HepG2 (cell line): Measurements from ENCODE around the gene FGD3. TPM values are rescaled to one million over a fixed set of nuclear protein-coding genes. Genes with fewer than 3 reads are reported as not detected.

Source experiments
- ATAC-seq: fragments of 200-7000 bp; cut with Tn5 transposase; 3 replicates; pipeline ENCODE4 v1.9.1; 2020; ENCODE audit warnings: mild to moderate bottlenecking, moderate library complexity
- BruUV-seq: library from RNA; stranded (reverse); fragments of 400-500 nt; replicated peaks from 2 replicates; lab custom pipeline; 2021; lab: Mats Ljungman, UMichigan
- CTCF ChIA-PET: fragments of 300-600 bp; formaldehyde crosslinking; extraction: SDS; loops from one replicate; lab custom pipeline; 2021; ENCODE audit warnings: low total read pairs, inconsistent platforms, low intra/inter-chr PET ratio; lab: Yijun Ruan, JAX
- POLR2A ChIA-PET: fragments of 350-600 bp; sonication (Branson Sonifier 250); formaldehyde crosslinking; loops from one replicate; lab custom pipeline; 2020; ENCODE audit warnings: antibody characterized with exemption, inconsistent platforms; lab: Yijun Ruan, JAX
- DNase-seq: peaks from one replicate; pipeline ENCODE4 v3.0.0-alpha.2; 2015; ENCODE audit warnings: low spot score
- FAIRE-seq: peaks from 3 replicates; lab custom pipeline; 2011; peaks lifted over from hg19 to GRCh38; lab: Jason Lieb, UNC
- H2AFZ ChIP-seq: one replicate; pipeline ENCODE4 v1.6.1; 2011; ENCODE audit warnings: low read length, inconsistent platforms
- H3K27ac ChIP-seq: fragments of 300-600 bp; 3 replicates; pipeline ENCODE4 v1.8.0; 2011; ENCODE audit warnings: mixed run types, mild to moderate bottlenecking, mixed read lengths, low read length, inconsistent platforms; ENCODE audit not compliant: insufficient read depth; ENCODE audit errors: extremely low read length
- H3K27me3 ChIP-seq, 2 experiments: fragments of 200-600 bp in 1 of 2; 2 replicates in 1 of 2; 3 replicates in 1 of 2; pipeline versions ENCODE4 v1.6.0 to v1.8.0; 2011; ENCODE audit warnings: low read length in 2 of 2, mild to moderate bottlenecking in 2 of 2, moderate library complexity in 2 of 2, inconsistent platforms in 1 of 2; ENCODE audit not compliant: insufficient read depth in 2 of 2, control insufficient read depth in 1 of 2
- H3K36me3 ChIP-seq, 2 experiments: fragments of 200-600 bp in 1 of 2; replicated peaks in 1 of 2; 2 replicates in 1 of 2; 3 replicates in 1 of 2; pipeline versions ENCODE4 v1.5.1 to v1.8.0; 2011; ENCODE audit warnings: low read length in 2 of 2, inconsistent platforms in 1 of 2; ENCODE audit not compliant: insufficient read depth in 2 of 2, control insufficient read depth in 1 of 2
- H3K4me1 ChIP-seq: 2 replicates; pipeline ENCODE4 v1.5.1; 2012; ENCODE audit warnings: low read length, inconsistent platforms; ENCODE audit not compliant: insufficient read depth
- H3K4me2 ChIP-seq: 2 replicates; pipeline ENCODE4 v1.6.0; 2011; ENCODE audit warnings: low read depth, low read length, inconsistent platforms
- H3K4me3 ChIP-seq, 3 experiments: fragments of 200-600 bp in 1 of 3; sonication (generic), shearing (Covaris generic) in 1 of 3; replicated peaks in 1 of 3; 2 replicates each; pipeline ENCODE4 v1.5.1; 2011 to 2016; ENCODE audit warnings: low read length in 3 of 3, inconsistent platforms in 2 of 3, low read depth in 2 of 3, mild to moderate bottlenecking in 2 of 3, control low read depth in 1 of 3, mixed read lengths in 1 of 3; ENCODE audit not compliant: insufficient read depth in 1 of 3
- H3K79me2 ChIP-seq: one replicate; pipeline ENCODE4 v1.6.1; 2011; ENCODE audit warnings: low read length, inconsistent platforms; ENCODE audit not compliant: insufficient read depth
- H3K9ac ChIP-seq: 2 replicates; pipeline ENCODE4 v1.6.0; 2011; ENCODE audit warnings: mild to moderate bottlenecking, low read depth, low read length, inconsistent platforms; ENCODE audit not compliant: insufficient read depth
- H3K9me3 ChIP-seq: 2 replicates; pipeline ENCODE4 v1.5.1; 2012; ENCODE audit warnings: mild to moderate bottlenecking, low read length
- H4K20me1 ChIP-seq: 2 replicates; pipeline ENCODE4 v1.6.0; 2011; ENCODE audit warnings: inconsistent platforms, mild to moderate bottlenecking, low read length, moderate library complexity; ENCODE audit not compliant: insufficient read depth
- HOXA7 ChIP-seq: sonication (generic); formaldehyde crosslinking; IDR thresholded peaks from 2 replicates; pipeline ENCODE4 v1.8.1; 2022; ENCODE audit warnings: mild to moderate bottlenecking, missing genetic modification reagents, moderate library complexity
- KAT2B ChIP-seq: fragments of 150-350 bp; IDR thresholded peaks from 2 replicates; pipeline ENCODE4 v1.6.1; 2014; ENCODE audit warnings: low read depth, low read length, borderline replicate concordance
- NR2F2 ChIP-seq: IDR thresholded peaks from 2 replicates; pipeline ENCODE4 v1.6.1; 2012; ENCODE audit warnings: low read depth, inconsistent platforms, borderline replicate concordance
- SALL1 ChIP-seq: sonication (generic); formaldehyde crosslinking; IDR thresholded peaks from 2 replicates; pipeline ENCODE4 v1.8.0; 2022; ENCODE audit warnings: mild to moderate bottlenecking, missing genetic modification reagents
- SMAD3 ChIP-seq: sonication (generic); formaldehyde crosslinking; IDR thresholded peaks from 2 replicates; pipeline ENCODE4 v1.4.0; 2020; ENCODE audit warnings: missing genetic modification reagents
- TGIF2 ChIP-seq: IDR thresholded peaks from 2 replicates; pipeline ENCODE4 v1.6.1; 2016; ENCODE audit warnings: control low read depth, missing compliant biosample characterization
- XRCC5 ChIP-seq: fragments of 200-400 bp; formaldehyde crosslinking; optimal IDR thresholded peaks from 2 replicates; pipeline ENCODE3; 2017; ENCODE audit warnings: mild to moderate bottlenecking, low read length
- ZC3H13 ChIP-seq: sonication (generic); formaldehyde crosslinking; IDR thresholded peaks from 2 replicates; pipeline ENCODE4 v1.8.1; 2023; ENCODE audit warnings: mild to moderate bottlenecking, missing genetic modification reagents, moderate library complexity
- ZNF10 ChIP-seq: sonication (generic); formaldehyde crosslinking; IDR thresholded peaks from 2 replicates; pipeline ENCODE4 v1.4.0; 2020; ENCODE audit warnings: mild to moderate bottlenecking, low read depth, missing genetic modification reagents, borderline replicate concordance
- ZNF546 ChIP-seq: sonication (generic); formaldehyde crosslinking; conservative IDR thresholded peaks from 2 replicates; pipeline ENCODE4 v1.8.1; 2023; ENCODE audit warnings: mild to moderate bottlenecking, missing genetic modification reagents
- ZNF761 ChIP-seq: sonication (generic); formaldehyde crosslinking; conservative IDR thresholded peaks from 2 replicates; pipeline ENCODE4 v1.4.0; 2020; ENCODE audit warnings: mild to moderate bottlenecking, missing genetic modification reagents
- ZSCAN31 ChIP-seq: sonication (generic); formaldehyde crosslinking; IDR thresholded peaks from 2 replicates; pipeline ENCODE4 v1.5.0; 2020; ENCODE audit warnings: low read depth, mild to moderate bottlenecking, missing genetic modification reagents
- WGBS: methylation state at CpG from one replicate; pipeline ENCODE4 v1.1.6; 2017; ENCODE audit warnings: low lambda C conversion rate; 5-methylcytosine and 5-hydroxymethylcytosine counted together
- in situ Hi-C: cut with HindIII; loops from 2 replicates; pipeline ENCODE4 v1.10.0; 2017; ENCODE audit warnings: low pct_unique_long_range_greater_than_20kb; ENCODE audit not compliant: extremely low pct_ligation_motif_present
- intact Hi-C: fragments of 100-400 bp; cut with micrococcal nuclease; formaldehyde crosslinking; loops from one replicate; pipeline ENCODE4 v1.10.0; 2022; ENCODE audit not compliant: unreplicated experiment
- polyA plus RNA-seq, 8 experiments: library from polyadenylated mRNA; depleted of rRNA in 3 of 8; stranded (reverse) in 7 of 8; unstranded in 1 of 8; fragments of >200 nt; fragmentation: Illumina TruSeq in 4 of 8; extraction: Trizol in 4 of 8; gene quantifications; 2 replicates each; pipeline versions ENCODE4 v1.2.1 to v1.2.3, GENCODE V29; 2011 to 2016; ENCODE audit warnings: low read depth in 4 of 8, missing spikeins in 1 of 8, mixed read lengths in 1 of 8; ENCODE audit not compliant: insufficient read depth in 1 of 8
- total RNA-seq, 5 experiments: library from RNA; depleted of rRNA; stranded (reverse); fragments of >200 nt; fragmentation: Illumina TruSeq; extraction: Trizol; gene quantifications; 2 replicates each; pipeline ENCODE4 v1.2.3, GENCODE V29; 2016; ENCODE audit warnings: low read depth in 1 of 5
- TF ChIP-seq, protein P1 (sequence below): sonication (generic); formaldehyde crosslinking; IDR thresholded peaks from 2 replicates; pipeline ENCODE4 v1.8.0; 2022; ENCODE audit warnings: mild to moderate bottlenecking, missing genetic modification reagents, borderline replicate concordance

FGD3 gene
- total and polyA plus RNA-seq, 2 of the 13 experiments (the other 11 are each of a cell fraction or from before 2014, with no cell fraction given), result 0.53 to 1.1 TPM

DNA sequence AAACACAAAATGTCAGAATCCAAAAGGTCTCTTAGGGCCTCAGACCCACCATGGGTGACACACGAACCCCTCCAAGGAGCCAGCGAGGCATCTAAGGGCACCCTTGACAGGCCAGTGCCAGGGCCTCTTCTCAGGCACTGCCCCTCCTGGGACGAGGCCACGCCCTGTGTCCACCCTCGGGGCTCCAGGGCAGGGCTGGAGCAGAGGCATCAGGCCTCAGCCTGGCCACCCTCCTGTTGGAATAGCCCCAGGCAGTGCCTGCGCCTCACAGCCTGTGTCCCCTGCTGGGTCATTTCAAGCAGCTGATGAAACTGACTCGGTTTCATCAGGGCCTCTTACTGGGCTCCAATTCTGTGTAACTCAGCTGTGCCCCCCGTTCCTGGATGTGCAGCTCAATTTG, 78.4 kb downstream of the FGD3 start (continued):
- TF ChIP-seq SALL1 (CRISPR knock-in tag) (no peak), ZNF761 (CRISPR knock-in tag) (no peak), NR2F2 (no peak), ZSCAN31 (CRISPR knock-in tag) (no peak)

DNA sequence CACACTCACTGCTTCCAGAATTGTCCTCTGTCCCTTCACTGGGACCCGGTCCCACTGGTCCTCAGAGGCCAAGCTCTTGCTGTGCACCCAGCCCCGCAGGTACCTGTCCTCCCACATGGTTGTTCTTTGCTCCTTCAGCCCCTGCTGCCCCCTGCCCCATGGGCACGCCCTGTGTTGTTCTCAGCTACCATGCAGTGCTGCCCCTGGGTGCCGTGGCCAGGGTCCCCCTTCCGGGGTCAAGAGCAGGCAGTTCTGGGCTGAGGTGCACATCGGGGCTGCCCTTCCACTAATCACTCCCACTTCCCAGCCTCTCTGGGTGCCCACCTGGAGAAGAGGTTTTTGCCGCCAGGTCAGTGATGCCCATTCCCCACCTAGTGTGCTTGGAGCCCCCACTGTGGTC, 79.3 kb downstream of the FGD3 start:
- H3K4me3 ChIP-seq, result no peak overlapping the region
- H3K79me2 ChIP-seq, result no peaks in the 10 kb centered on the region
- BruUV-seq, result no TSS peak
- DNase-seq (no peak), ATAC-seq (no peak), FAIRE-seq (no peak)
- no peaks in the 10 kb centered on the region for H3K4me1 ChIP-seq
- TF ChIP-seq XRCC5 (no peak), ZNF546 (CRISPR knock-in tag) (no peak), ZC3H13 (no peak), SMAD3 (CRISPR knock-in tag) (no peak), ZNF10 (CRISPR knock-in tag) (no peak), KAT2B (no peak), HOXA7 (no peak), TGIF2 (CRISPR knock-in tag) (no peak)
- TF ChIP-seq, protein P1, sequence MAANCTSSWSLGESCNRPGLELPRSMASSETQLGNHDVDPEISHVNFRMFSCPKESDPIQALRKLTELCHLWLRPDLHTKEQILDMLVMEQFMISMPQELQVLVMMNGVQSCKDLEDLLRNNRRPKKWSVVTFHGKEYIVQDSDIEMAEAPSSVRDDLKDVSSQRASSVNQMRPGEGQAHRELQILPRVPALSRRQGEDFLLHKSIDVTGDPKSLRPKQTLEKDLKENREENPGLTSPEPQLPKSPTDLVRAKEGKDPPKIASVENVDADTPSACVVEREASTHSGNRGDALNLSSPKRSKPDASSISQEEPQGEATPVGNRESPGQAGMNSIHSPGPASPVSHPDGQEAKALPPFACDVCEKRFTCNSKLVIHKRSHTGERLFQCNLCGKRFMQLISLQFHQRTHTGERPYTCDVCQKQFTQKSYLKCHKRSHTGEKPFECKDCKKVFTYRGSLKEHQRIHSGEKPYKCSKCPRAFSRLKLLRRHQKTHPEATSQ (CRISPR knock-in tag), result no peak
- H3K9me3 ChIP-seq, result no peaks in the 10 kb centered on the region
- no peaks in the 10 kb centered on the region for H4K20me1 ChIP-seq
- intact Hi-C loops (no loop called here), in situ Hi-C loops (no loop called here)
- no peaks in the 10 kb centered on the region for H3K36me3 ChIP-seq
- no peaks in the 10 kb centered on the region for H3K27me3 ChIP-seq
- POLR2A ChIA-PET, result no interaction called here
- CTCF ChIA-PET, result no interaction called here
- H3K9ac ChIP-seq, result no peak overlapping the region
- H3K4me2 ChIP-seq, result no peak overlapping the region
- WGBS, result 70% methylated on average over 4 of the region's 7 CpGs
- no peak overlapping the region for H3K27ac ChIP-seq
- H2AFZ ChIP-seq, result no peak overlapping the region
